ENCODE data around the gene SMIM31.

SMIM31 gene

GRCh38 chr4:164725066-164725465 lies 28.9 kb upstream of the SMIM31 start:
- Histone ChIP-seq H4K8ac (ENCODE audit: low read length) (no peak overlapping the region), H2BK15ac (ENCODE audit: low read depth, poor library complexity, severe bottlenecking) (no peak overlapping the region), H3K4me1 (ENCODE audit: control insufficient read depth, insufficient read depth, low read depth, low read length) (no peaks in the 10 kb centered on the region), H3K27ac (ENCODE audit: low read length, poor library complexity, severe bottlenecking) (no peak overlapping the region), H2BK12ac (ENCODE audit: low read length in 2 of 2) (no peak overlapping the region), H3K4ac (ENCODE audit: low read depth in 1 of 2, low read length in 2 of 2) (no peak overlapping the region), H3K4me3 (ENCODE audit: insufficient read depth in 1 of 2, low read depth in 1 of 2, low read length in 2 of 2) (no peak overlapping the region), H2AFZ (ENCODE audit: low read depth, low read length) (no peak overlapping the region), H3K23ac (ENCODE audit: low read length in 2 of 2) (no peak overlapping the region), H3K36me3 (ENCODE audit: control insufficient read depth in 1 of 2, insufficient read depth in 2 of 2, low read depth in 1 of 2, low read length in 2 of 2) (no peaks in the 10 kb centered on the region), H3K18ac (ENCODE audit: low read depth in 1 of 2, low read length in 2 of 2) (no peak overlapping the region), H3K9ac (ENCODE audit: low read length) (no peak overlapping the region), H3K4me2 (ENCODE audit: low read length, poor library complexity, severe bottlenecking) (no peak overlapping the region), H4K91ac (ENCODE audit: low read length) (no peak overlapping the region), H3K79me1 (replicated peaks; ENCODE audit: low read length, poor library complexity, severe bottlenecking) (no peaks in the 10 kb centered on the region), H2BK5ac (ENCODE audit: low read depth, low read length, poor library complexity, severe bottlenecking) (no peak overlapping the region), H2AK5ac (ENCODE audit: low read length, severe bottlenecking) (no peak overlapping the region), H3K14ac (ENCODE audit: low read length in 2 of 2) (no peak overlapping the region), H3K9me3 (ENCODE audit: control insufficient read depth, low read length) (no peaks in the 10 kb centered on the region), H2BK120ac (ENCODE audit: low read depth, low read length) (no peak overlapping the region), H3K27me3 (ENCODE audit: control insufficient read depth in 1 of 2, insufficient read depth in 1 of 2, low read length in 2 of 2) (no peaks in the 10 kb centered on the region)
- WGBS, result 68% methylated on average over 3 of the region's 4 CpGs
- DNase-seq, result no peak

- H3K9me3 ChIP-seq (ENCODE audit: control insufficient read depth, low read length), result no peaks in the 10 kb centered on the region
- H2AK5ac ChIP-seq (ENCODE audit: low read length, severe bottlenecking), result no peak overlapping the region
- H3K18ac ChIP-seq (ENCODE audit: low read depth in 1 of 2, low read length in 2 of 2), result no peak overlapping the region
- H3K4me1 ChIP-seq (ENCODE audit: control insufficient read depth, insufficient read depth, low read depth, low read length), result no peaks in the 10 kb centered on the region
- no peak overlapping the region for H3K4me3 ChIP-seq (ENCODE audit: insufficient read depth in 1 of 2, low read depth in 1 of 2, low read length in 2 of 2)
- no peak overlapping the region for H4K8ac ChIP-seq (ENCODE audit: low read length)
- H3K27ac ChIP-seq (ENCODE audit: low read length, poor library complexity, severe bottlenecking), result no peak overlapping the region
- H2BK5ac ChIP-seq (ENCODE audit: low read depth, low read length, poor library complexity, severe bottlenecking), result no peak overlapping the region
- no peak overlapping the region for H2BK15ac ChIP-seq (ENCODE audit: low read depth, poor library complexity, severe bottlenecking)
- no peak overlapping the region for H3K4me2 ChIP-seq (ENCODE audit: low read length, poor library complexity, severe bottlenecking)
- no peaks in the 10 kb centered on the region for H3K36me3 ChIP-seq (ENCODE audit: control insufficient read depth in 1 of 2, insufficient read depth in 2 of 2, low read depth in 1 of 2, low read length in 2 of 2)
- H3K4ac ChIP-seq (ENCODE audit: low read depth in 1 of 2, low read length in 2 of 2), result no peak overlapping the region
- no peak overlapping the region for H2BK12ac ChIP-seq (ENCODE audit: low read length in 2 of 2)
- H2BK120ac ChIP-seq (ENCODE audit: low read depth, low read length), result no peak overlapping the region
- H3K23ac ChIP-seq (ENCODE audit: low read length in 2 of 2), result no peak overlapping the region
- DNase-seq, result no peak
- WGBS, result 68% methylated on average over 4 of the region's 4 CpGs
- no peaks in the 10 kb centered on the region for H3K27me3 ChIP-seq (ENCODE audit: control insufficient read depth in 1 of 2, insufficient read depth in 1 of 2, low read length in 2 of 2)
- no peak overlapping the region for H3K14ac ChIP-seq (ENCODE audit: low read length in 2 of 2)
- H2AFZ ChIP-seq (ENCODE audit: low read depth, low read length), result no peak overlapping the region
- no peaks in the 10 kb centered on the region for H3K79me1 ChIP-seq (replicated peaks; ENCODE audit: low read length, poor library complexity, severe bottlenecking)
- no peak overlapping the region for H4K91ac ChIP-seq (ENCODE audit: low read length)
- no peak overlapping the region for H3K9ac ChIP-seq (ENCODE audit: low read length)
Observed at GRCh38 chr4:164730705-164731393, 23.1 kb upstream of the SMIM31 start.

- Histone ChIP-seq H3K4ac (ENCODE audit: low read depth in 1 of 2, low read length in 2 of 2) (no peak overlapping the region), H3K4me1 (ENCODE audit: control insufficient read depth, insufficient read depth, low read depth, low read length) (no peaks in the 10 kb centered on the region), H4K8ac (ENCODE audit: low read length) (no peak overlapping the region), H3K9ac (ENCODE audit: low read length) (no peak overlapping the region), H2BK15ac (ENCODE audit: low read depth, poor library complexity, severe bottlenecking) (no peak overlapping the region), H3K79me1 (replicated peaks; ENCODE audit: low read length, poor library complexity, severe bottlenecking) (no peaks in the 10 kb centered on the region), H2AK5ac (ENCODE audit: low read length, severe bottlenecking) (no peak overlapping the region), H3K27ac (ENCODE audit: low read length, poor library complexity, severe bottlenecking) (no peak overlapping the region), H2BK5ac (ENCODE audit: low read depth, low read length, poor library complexity, severe bottlenecking) (no peak overlapping the region), H3K4me2 (ENCODE audit: low read length, poor library complexity, severe bottlenecking) (no peak overlapping the region), H3K4me3 (ENCODE audit: insufficient read depth in 1 of 2, low read depth in 1 of 2, low read length in 2 of 2) (no peak overlapping the region), H3K27me3 (ENCODE audit: control insufficient read depth in 1 of 2, insufficient read depth in 1 of 2, low read length in 2 of 2) (no peaks in the 10 kb centered on the region), H2AFZ (ENCODE audit: low read depth, low read length) (no peak overlapping the region), H4K91ac (ENCODE audit: low read length) (no peak overlapping the region), H3K14ac (ENCODE audit: low read length in 2 of 2) (no peak overlapping the region), H3K9me3 (ENCODE audit: control insufficient read depth, low read length) (no peaks in the 10 kb centered on the region), H3K36me3 (ENCODE audit: control insufficient read depth in 1 of 2, insufficient read depth in 2 of 2, low read depth in 1 of 2, low read length in 2 of 2) (no peaks in the 10 kb centered on the region), H3K18ac (ENCODE audit: low read depth in 1 of 2, low read length in 2 of 2) (no peak overlapping the region), H2BK120ac (ENCODE audit: low read depth, low read length) (no peak overlapping the region), H3K23ac (ENCODE audit: low read length in 2 of 2) (no peak overlapping the region), H2BK12ac (ENCODE audit: low read length in 2 of 2) (no peak overlapping the region)
- WGBS, result 0% methylated on average over 3 of the region's 5 CpGs
- peak; percentile 36 for DNase-seq
Observed at GRCh38 chr4:164731827-164732474, 22.0 kb upstream of the SMIM31 start.

- H2BK15ac ChIP-seq (ENCODE audit: low read depth, poor library complexity, severe bottlenecking), result no peak overlapping the region
- H3K27ac ChIP-seq (ENCODE audit: low read length, poor library complexity, severe bottlenecking), result no peak overlapping the region
- H3K27me3 ChIP-seq (ENCODE audit: control insufficient read depth in 1 of 2, insufficient read depth in 1 of 2, low read length in 2 of 2), result no peaks in the 10 kb centered on the region
- no peaks in the 10 kb centered on the region for H3K36me3 ChIP-seq (ENCODE audit: control insufficient read depth in 1 of 2, insufficient read depth in 2 of 2, low read depth in 1 of 2, low read length in 2 of 2)
- H3K23ac ChIP-seq (ENCODE audit: low read length in 2 of 2), result no peak overlapping the region
- H3K4me3 ChIP-seq (ENCODE audit: insufficient read depth in 1 of 2, low read depth in 1 of 2, low read length in 2 of 2), result no peak overlapping the region
- H2BK5ac ChIP-seq (ENCODE audit: low read depth, low read length, poor library complexity, severe bottlenecking), result no peak overlapping the region
- no peak overlapping the region for H2AK5ac ChIP-seq (ENCODE audit: low read length, severe bottlenecking)
- H3K4me1 ChIP-seq (ENCODE audit: control insufficient read depth, insufficient read depth, low read depth, low read length), result no peaks in the 10 kb centered on the region
- DNase-seq, result no peak
- H3K4me2 ChIP-seq (ENCODE audit: low read length, poor library complexity, severe bottlenecking), result no peak overlapping the region
- no peak overlapping the region for H2BK120ac ChIP-seq (ENCODE audit: low read depth, low read length)
- no peaks in the 10 kb centered on the region for H3K9me3 ChIP-seq (ENCODE audit: control insufficient read depth, low read length)
- H2BK12ac ChIP-seq (ENCODE audit: low read length in 2 of 2), result no peak overlapping the region
- 94% methylated on average over 5 of the region's 7 CpGs for WGBS
- H4K8ac ChIP-seq (ENCODE audit: low read length), result no peak overlapping the region
- no peak overlapping the region for H4K91ac ChIP-seq (ENCODE audit: low read length)
- H3K18ac ChIP-seq (ENCODE audit: low read depth in 1 of 2, low read length in 2 of 2), result no peak overlapping the region
- H3K9ac ChIP-seq (ENCODE audit: low read length), result no peak overlapping the region
- no peak overlapping the region for H3K14ac ChIP-seq (ENCODE audit: low read length in 2 of 2)
- no peak overlapping the region for H2AFZ ChIP-seq (ENCODE audit: low read depth, low read length)
- no peaks in the 10 kb centered on the region for H3K79me1 ChIP-seq (replicated peaks; ENCODE audit: low read length, poor library complexity, severe bottlenecking)
- no peak overlapping the region for H3K4ac ChIP-seq (ENCODE audit: low read depth in 1 of 2, low read length in 2 of 2)
Observed at GRCh38 chr4:164734484-164734883, 19.4 kb upstream of the SMIM31 start.

Data from mesenchymal stem cell (in vitro differentiated cells and primary cell).